ENCODE measurements around the gene RBMS2. TPM values are rescaled to one million over a fixed set of nuclear protein-coding genes. Genes with fewer than 3 reads are reported as not detected.
A peak's percentile ranks its signal among the peaks of the same experiment; 100 is the strongest.

Gene RBMS2
- total and polyA plus RNA-seq, 2 experiments from 2014 or later, result 28.7 TPM

GRCh38 chr12:56644654-56645053, 123.0 kb downstream of the RBMS2 start:
- in situ Hi-C loops (cut with MboI), result no loop called here
- peaks cover 45% of the 10 kb centered on the region for H3K36me3 ChIP-seq (ENCODE audit: low read depth)
- peaks cover 33% of the 10 kb centered on the region for H3F3A ChIP-seq (ENCODE audit: insufficient read depth)
- TF ChIP-seq EZH2phosphoT487 (IDR thresholded peaks at IDR 0.05; ENCODE audit: insufficient read depth, low read depth) (no peak), EZH2 (IDR thresholded peaks at IDR 0.05; ENCODE audit: insufficient read depth, poor library complexity, severe bottlenecking) (no peak)
- H3K9me3 ChIP-seq (ENCODE audit: low read depth), result no peaks in the 10 kb centered on the region
- H3K4me2 ChIP-seq (ENCODE audit: unreplicated experiment), result peak overlapping the region; percentile 97
- no peaks in the 10 kb centered on the region for H3K27me3 ChIP-seq (replicated peaks; ENCODE audit: insufficient read depth)
- peak overlapping the region; percentile 96 for H3K9ac ChIP-seq
- WGBS, 2 experiments (ENCODE audit: low coverage in 1 of 2, low lambda C conversion rate in 2 of 2, missing lambda C conversion rate in 2 of 2), result 49 to 50% methylated on average over 4 of the region's 4 CpGs
- H3K9me2 ChIP-seq (ENCODE audit: insufficient read depth), result no peaks in the 10 kb centered on the region
- peak; percentile 61 for DNase-seq
- peaks cover 9% of the 10 kb centered on the region; the same call in 1 of the 2 replicates for H3K4me1 ChIP-seq (ENCODE audit: insufficient read depth)
- no peak overlapping the region for H2AFZ ChIP-seq
- H3K27ac ChIP-seq, result peak overlapping the region; percentile 64; the same call in 1 of the 2 replicates
- peaks cover 61% of the 10 kb centered on the region for H3K79me2 ChIP-seq (ENCODE audit: insufficient read depth)
- H4K20me1 ChIP-seq (ENCODE audit: insufficient read depth), result peaks cover 13% of the 10 kb centered on the region; the same call in 1 of the 2 replicates
- peak overlapping the region; percentile 94 for H3K4me3 ChIP-seq

- peak; percentile 59 for DNase-seq
Measured at GRCh38 chr12:56645201-56645716, 123.6 kb downstream of the RBMS2 start.

More at GRCh38 chr12:56645201-56645716, 123.6 kb downstream of the RBMS2 start:
- Histone ChIP-seq H4K20me1 (ENCODE audit: insufficient read depth) (peaks cover 13% of the 10 kb centered on the region; the same call in 1 of the 2 replicates), H3K27me3 (replicated peaks; ENCODE audit: insufficient read depth) (no peaks in the 10 kb centered on the region), H3K4me2 (ENCODE audit: unreplicated experiment) (peak overlapping the region; percentile 97), H3K79me2 (ENCODE audit: insufficient read depth) (peaks cover 55% of the 10 kb centered on the region), H3K4me3 (peak overlapping the region; percentile 94), H3K9me2 (ENCODE audit: insufficient read depth) (no peaks in the 10 kb centered on the region), H3K4me1 (ENCODE audit: insufficient read depth) (peaks cover 9% of the 10 kb centered on the region; the same call in 1 of the 2 replicates), H3K9ac (peak overlapping the region; percentile 96), H3K36me3 (ENCODE audit: low read depth) (peaks cover 41% of the 10 kb centered on the region), H3F3A (ENCODE audit: insufficient read depth) (peaks cover 27% of the 10 kb centered on the region), H3K27ac (peak overlapping the region; percentile 64), H2AFZ (peak overlapping the region; percentile 72), H3K9me3 (ENCODE audit: low read depth) (no peaks in the 10 kb centered on the region)
- in situ Hi-C loops (cut with MboI), result no loop called here
- WGBS, 2 experiments (ENCODE audit: low coverage in 1 of 2, low lambda C conversion rate in 2 of 2, missing lambda C conversion rate in 2 of 2), result 0 to 6% methylated on average over 29 of the region's 29 CpGs
- no peak for TF ChIP-seq EZH2 (IDR thresholded peaks at IDR 0.05; ENCODE audit: insufficient read depth, poor library complexity, severe bottlenecking)
- TF ChIP-seq EZH2phosphoT487 (IDR thresholded peaks at IDR 0.05; ENCODE audit: insufficient read depth, low read depth), result no peak

Small RNA genes within 50 kb of the gene (small RNA-seq; reads per million reads assigned to genes)
- not detected for gene RNU6-343P (ENCODE audit: low read depth, low replicate concordance)
- 1,896 reads per million, percentile 99 among the genes with 10 or more reads in this experiment for gene SNORD59A (ENCODE audit: low read depth, low replicate concordance)

Other genes with a start within 250 kb of the RBMS2 start
- gene CS, start 221.5 kb upstream of the RBMS2 start, total RNA-seq (2014; rRNA removed; shearing (Covaris generic)), result 67.2 and 74.7 TPM in 2 replicates
- gene CS, start 221.5 kb upstream of the RBMS2 start, polyA plus RNA-seq (2016; fragmentation: Nextera tagmentation; extraction: Ambion mirVana), result 76.2 and 77.8 TPM in 2 replicates
- 89.9 and 97.5 TPM in 2 replicates for gene CNPY2, start 205.8 kb upstream of the RBMS2 start, total RNA-seq (2014; rRNA removed; shearing (Covaris generic))
- gene CNPY2, start 205.8 kb upstream of the RBMS2 start, polyA plus RNA-seq (2016; fragmentation: Nextera tagmentation; extraction: Ambion mirVana), result 248 and 253 TPM in 2 replicates
- 20.2 and 22.1 TPM in 2 replicates for gene PAN2, start 187.8 kb upstream of the RBMS2 start, total RNA-seq (2014; rRNA removed; shearing (Covaris generic))
- 7.2 and 9.1 TPM in 2 replicates for gene PAN2, start 187.8 kb upstream of the RBMS2 start, polyA plus RNA-seq (2016; fragmentation: Nextera tagmentation; extraction: Ambion mirVana)
- not detected in 2 replicates for gene IL23A, start 182.9 kb upstream of the RBMS2 start, total RNA-seq (2014; rRNA removed; shearing (Covaris generic))
- 0.19 and 0.31 TPM in 2 replicates for gene IL23A, start 182.9 kb upstream of the RBMS2 start, polyA plus RNA-seq (2016; fragmentation: Nextera tagmentation; extraction: Ambion mirVana)
- gene STAT2, start 161.7 kb upstream of the RBMS2 start, total RNA-seq (2014; rRNA removed; shearing (Covaris generic)), result 208 and 220 TPM in 2 replicates
- 104 and 109 TPM in 2 replicates for gene STAT2, start 161.7 kb upstream of the RBMS2 start, polyA plus RNA-seq (2016; fragmentation: Nextera tagmentation; extraction: Ambion mirVana)
- not detected in 2 replicates for gene APOF, start 159.0 kb upstream of the RBMS2 start, total RNA-seq (2014; rRNA removed; shearing (Covaris generic))
- not detected in 2 replicates for gene APOF, start 159.0 kb upstream of the RBMS2 start, polyA plus RNA-seq (2016; fragmentation: Nextera tagmentation; extraction: Ambion mirVana)
- gene TIMELESS, start 72.4 kb upstream of the RBMS2 start, total RNA-seq (2014; rRNA removed; shearing (Covaris generic)), result 4.2 and 4.5 TPM in 2 replicates
- 6.8 and 7.9 TPM in 2 replicates for gene TIMELESS, start 72.4 kb upstream of the RBMS2 start, polyA plus RNA-seq (2016; fragmentation: Nextera tagmentation; extraction: Ambion mirVana)
- gene MIP, start 67.2 kb upstream of the RBMS2 start, total RNA-seq (2014; rRNA removed; shearing (Covaris generic)), result not detected in 2 replicates
- gene MIP, start 67.2 kb upstream of the RBMS2 start, polyA plus RNA-seq (2016; fragmentation: Nextera tagmentation; extraction: Ambion mirVana), result not detected in 2 replicates
- 1.8 TPM in 2 replicates for gene SPRYD4, start 53.2 kb upstream of the RBMS2 start, total RNA-seq (2014; rRNA removed; shearing (Covaris generic))
- 1.6 TPM in 2 replicates for gene SPRYD4, start 53.2 kb upstream of the RBMS2 start, polyA plus RNA-seq (2016; fragmentation: Nextera tagmentation; extraction: Ambion mirVana)
- not detected in 2 replicates for gene GLS2, start 33.7 kb upstream of the RBMS2 start, total RNA-seq (2014; rRNA removed; shearing (Covaris generic))
- gene GLS2, start 33.7 kb upstream of the RBMS2 start, polyA plus RNA-seq (2016; fragmentation: Nextera tagmentation; extraction: Ambion mirVana), result 0.20 TPM in 1 of 2 replicates, not detected in the other
- gene BAZ2A, start 108.5 kb downstream of the RBMS2 start, total RNA-seq (2014; rRNA removed; shearing (Covaris generic)), result 13.0 and 24.7 TPM in 2 replicates
- 19.0 and 23.2 TPM in 2 replicates for gene BAZ2A, start 108.5 kb downstream of the RBMS2 start, polyA plus RNA-seq (2016; fragmentation: Nextera tagmentation; extraction: Ambion mirVana)
- 456 and 505 TPM in 2 replicates for gene ATP5F1B, start 124.2 kb downstream of the RBMS2 start, total RNA-seq (2014; rRNA removed; shearing (Covaris generic))
- 826 and 857 TPM in 2 replicates for gene ATP5F1B, start 124.2 kb downstream of the RBMS2 start, polyA plus RNA-seq (2016; fragmentation: Nextera tagmentation; extraction: Ambion mirVana)
- gene PTGES3, start 166.5 kb downstream of the RBMS2 start, total RNA-seq (2014; rRNA removed; shearing (Covaris generic)), result 79.9 and 89.2 TPM in 2 replicates
- 237 and 245 TPM in 2 replicates for gene PTGES3, start 166.5 kb downstream of the RBMS2 start, polyA plus RNA-seq (2016; fragmentation: Nextera tagmentation; extraction: Ambion mirVana)
- 624 and 672 TPM in 2 replicates for gene NACA, start 203.5 kb downstream of the RBMS2 start, total RNA-seq (2014; rRNA removed; shearing (Covaris generic))
- gene NACA, start 203.5 kb downstream of the RBMS2 start, polyA plus RNA-seq (2016; fragmentation: Nextera tagmentation; extraction: Ambion mirVana), result 759 and 762 TPM in 2 replicates
- 6.1 and 7.6 TPM in 2 replicates for gene PRIM1, start 230.5 kb downstream of the RBMS2 start, total RNA-seq (2014; rRNA removed; shearing (Covaris generic))
- 5.3 and 8.7 TPM in 2 replicates for gene PRIM1, start 230.5 kb downstream of the RBMS2 start, polyA plus RNA-seq (2016; fragmentation: Nextera tagmentation; extraction: Ambion mirVana)
- gene HSD17B6, start 241.5 kb downstream of the RBMS2 start, total RNA-seq (2014; rRNA removed; shearing (Covaris generic)), result 0.22 and 4.3 TPM in 2 replicates
- gene HSD17B6, start 241.5 kb downstream of the RBMS2 start, polyA plus RNA-seq (2016; fragmentation: Nextera tagmentation; extraction: Ambion mirVana), result 0.51 and 0.94 TPM in 2 replicates

Data from GM23248 (cell line).